AG09319 (cell line): ENCODE data around the gene TCN1.
"Not testable (repeated sequence)": the region's sequence is repeated elsewhere in the genome, so short reads cannot be mapped to it uniquely, and the experiment has no call there.

Source experiments
- DNase-seq: peaks from one replicate; pipeline ENCODE4 v3.0.0-alpha.2; 2010; ENCODE audit warnings: low read depth; ENCODE audit errors: extremely low read depth
- CTCF ChIP-seq: IDR thresholded peaks from 2 replicates; pipeline ENCODE4 v1.5.1; 2011; ENCODE audit warnings: low read depth, mild to moderate bottlenecking, inconsistent platforms, low read length, moderate library complexity

The TCN1 gene

GRCh38 chr11:59854871-59855270 is 11.4 kb downstream of the TCN1 start:
- no peak for DNase-seq
- TF ChIP-seq CTCF, result no peak

GRCh38 chr11:59851416-59851815 is 14.9 kb downstream of the TCN1 start:
- not testable (repeated sequence) for DNase-seq

- not testable (repeated sequence) for DNase-seq
These were observed 16.7 kb downstream of the TCN1 start for GRCh38 chr11:59849551-59849950.

- no peak for DNase-seq
- no peak for TF ChIP-seq CTCF
These were observed 17.2 kb downstream of the TCN1 start for GRCh38 chr11:59849129-59849528.

GRCh38 chr11:59848439-59848838 is 17.8 kb downstream of the TCN1 start:
- DNase-seq, result not testable (repeated sequence)

- no peak for DNase-seq
- TF ChIP-seq CTCF, result no peak
These were observed 18.7 kb downstream of the TCN1 start for GRCh38 chr11:59847626-59848025.

- no peak for DNase-seq
- no peak for TF ChIP-seq CTCF
These were observed 19.7 kb downstream of the TCN1 start for GRCh38 chr11:59846556-59846955.

GRCh38 chr11:59845399-59845798 is 20.9 kb downstream of the TCN1 start, which contains the start of gene CBLIF:
Gene CBLIF, minus strand, starts transcription at chr11:59845499. Its CDS starts 46 bp downstream, at chr11:59845453.
- no peak for DNase-seq
- no peak for TF ChIP-seq CTCF

GRCh38 chr11:59842316-59842715 is 24.0 kb downstream of the TCN1 start:
- TF ChIP-seq CTCF, result no peak
- DNase-seq, result no peak
